Spleen (tissue), 11 donors: ENCODE data around the gene RXFP1. TPM values are rescaled to one million over a fixed set of nuclear protein-coding genes. Genes with fewer than 3 reads are reported as not detected.

ENCODE experiments used
- DNase-seq: peaks from one replicate; pipeline ENCODE4 v3.0.0-alpha.2; 2020
- H3K27ac ChIP-seq, 8 donors: fragments of 200-600 bp; sonication (generic) in 7 of 8; 1 replicate in 4 of 8; 2 replicates in 4 of 8; pipeline versions ENCODE4 v1.5.0 to v1.8.0; 2016 to 2021; ENCODE audit warnings: inconsistent platforms in 4 of 8, mild to moderate bottlenecking in 4 of 8, moderate library complexity in 1 of 8
- H3K27me3 ChIP-seq, 7 donors: fragments of 200-600 bp; sonication (generic) in 6 of 7; replicated peaks in 1 of 7; 1 replicate in 4 of 7; 2 replicates in 3 of 7; pipeline versions ENCODE4 v1.5.0 to v1.8.0; 2016 to 2021; ENCODE audit warnings: inconsistent platforms in 3 of 7, mild to moderate bottlenecking in 1 of 7
- H3K36me3 ChIP-seq, 6 donors: fragments of 200-600 bp; sonication (generic) in 5 of 6; 1 replicate in 4 of 6; 2 replicates in 2 of 6; pipeline versions ENCODE4 v1.5.0 to v1.8.0; 2016 to 2021; ENCODE audit warnings: inconsistent platforms in 2 of 6
- H3K4me1 ChIP-seq, 6 donors: fragments of 200-600 bp; sonication (generic) in 5 of 6; 1 replicate in 3 of 6; 2 replicates in 3 of 6; pipeline versions ENCODE4 v1.5.0 to v1.8.0; 2016 to 2021; ENCODE audit warnings: inconsistent platforms in 3 of 6
- H3K4me3 ChIP-seq, 8 donors: fragments of 200-600 bp; sonication (generic) in 7 of 8; 1 replicate in 4 of 8; 2 replicates in 4 of 8; pipeline versions ENCODE4 v1.5.0 to v1.8.0; 2016 to 2021; ENCODE audit warnings: inconsistent platforms in 4 of 8, mild to moderate bottlenecking in 4 of 8, moderate library complexity in 2 of 8
- H3K9me3 ChIP-seq, 8 donors: fragments of 200-600 bp; sonication (generic) in 7 of 8; 1 replicate in 4 of 8; 2 replicates in 4 of 8; pipeline versions ENCODE4 v1.5.0 to v1.8.0; 2016 to 2021; ENCODE audit warnings: inconsistent platforms in 4 of 8
- CTCF ChIP-seq, 11 experiments: fragments of 200-600 bp in 7 of 11; fragments of 450-650 bp in 4 of 11; sonication (generic) in 4 of 11; IDR thresholded peaks in 8 of 11; conservative IDR thresholded peaks in 3 of 11; 1 replicate in 7 of 11; 2 replicates in 4 of 11; pipeline versions ENCODE4 v1.4.0 to v1.8.0; 2016 to 2021; ENCODE audit warnings: antibody characterized with exemption in 11 of 11, inconsistent platforms in 4 of 11, mild to moderate bottlenecking in 1 of 11
- POLR2A ChIP-seq, 3 donors: fragments of 450-650 bp; IDR thresholded peaks; one replicate each; pipeline ENCODE4 v1.5.1; 2017; ENCODE audit warnings: antibody characterized with exemption in 3 of 3, mild to moderate bottlenecking in 1 of 3
- POLR2AphosphoS5 ChIP-seq, 3 donors: sonication (generic); formaldehyde crosslinking; IDR thresholded peaks; one replicate each; pipeline ENCODE4 v1.5.1; 2017; ENCODE audit warnings: antibody characterized with exemption in 3 of 3
- WGBS, 5 donors: extraction: QIAGEN DNeasy Blood & Tissue Kit in 3 of 5; methylation state at CpG; one replicate each; pipeline versions ENCODE4 v1.1.5 to v1.1.7; 2013 to 2018; 5-methylcytosine and 5-hydroxymethylcytosine counted together
- intact Hi-C: fragments of 100-400 bp; cut with DNase I; formaldehyde crosslinking; loops from one replicate; pipeline ENCODE4 v1.15.0; 2023; ENCODE audit warnings: low total_unique reads
- polyA plus RNA-seq, 3 donors: library from polyadenylated mRNA; stranded (reverse); fragments of 200-250 nt; gene quantifications; one replicate each; pipeline ENCODE4 v1.2.1, GENCODE V29; 2013
- total RNA-seq, 7 donors: library from RNA; depleted of rRNA in 3 of 7; stranded (reverse); fragments of >200 nt in 3 of 7; fragmentation: NEBNext Ultra II Directional in 4 of 7; extraction: Animal tissue kit (Norgen Biotek cat#: 25700) in 4 of 7; gene quantifications; one replicate each; pipeline versions ENCODE4 v1.1.0 to v1.2.1, GENCODE V29; 2016 to 2021
- donor health status: healthy with polysubstance abuse.
- donor health status: DM: no; HTN: no; CAD: no; lungs with moderate emphysema.
- donor health status: DM: no; HTN: no; CAD: no.
- donor health status: Bipolar disorder and iron deficiency.
- donor health status: healthy.
- donor health status: DM: no; HTN: no; CAD: no.
- donor health status: DM: yes; HTN: yes; CAD: no.

Gene RXFP1
- total and polyA plus RNA-seq, 10 donors, result 0.03 to 0.39 (median 0.12) TPM; not detected in 2

- H3K4me1 ChIP-seq, result no peaks in the 10 kb centered on the region
- H3K27me3 ChIP-seq, result no peaks in the 10 kb centered on the region
- H3K4me3 ChIP-seq, result no peak overlapping the region
- TF ChIP-seq CTCF (IDR thresholded peaks at IDR 0.05 in 8 of 11, conservative IDR thresholded peaks at IDR 0.05 in 3 of 11), result no peak
- TF ChIP-seq POLR2AphosphoS5 (IDR thresholded peaks at IDR 0.05), result no peak
- TF ChIP-seq POLR2A (IDR thresholded peaks at IDR 0.05), result no peak
- H3K27ac ChIP-seq, result no peak overlapping the region
- intact Hi-C loops, result no loop called here
- 73 to 88% (median 77%) methylated on average over 4 of the region's 4 CpGs for WGBS, 5 donors
- no peak for DNase-seq
- no peaks in the 10 kb centered on the region for H3K9me3 ChIP-seq
- no peaks in the 10 kb centered on the region for H3K36me3 ChIP-seq
Observed at GRCh38 chr4:158535130-158535614, 13.5 kb downstream of the RXFP1 start.

DNA sequence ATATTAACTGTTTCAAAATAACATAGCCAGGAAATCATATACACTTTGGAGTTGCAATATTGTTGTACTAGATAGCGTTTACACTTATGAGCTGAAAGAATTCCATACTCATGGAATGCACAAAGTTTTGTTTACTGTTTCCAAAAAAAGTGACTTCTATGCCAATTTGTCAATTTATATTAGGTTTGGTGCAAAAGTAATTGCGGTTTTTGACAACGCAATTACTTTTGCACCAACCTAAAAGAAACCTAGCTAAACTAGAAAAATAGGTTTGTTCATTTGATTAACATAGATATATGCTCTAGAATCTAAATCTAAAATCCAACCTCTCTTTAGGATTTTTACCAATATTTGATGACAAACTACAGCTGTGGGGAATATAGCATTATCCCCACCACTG, 15.2 kb downstream of the RXFP1 start:
- 91 to 96% (median 94%) methylated on average over 3 of the region's 3 CpGs for WGBS, 5 donors
- no peak overlapping the region for H3K27ac ChIP-seq
- no peaks in the 10 kb centered on the region for H3K4me1 ChIP-seq
- H3K27me3 ChIP-seq, result no peaks in the 10 kb centered on the region
- no peak for TF ChIP-seq CTCF (IDR thresholded peaks at IDR 0.05 in 8 of 11, conservative IDR thresholded peaks at IDR 0.05 in 3 of 11)
- TF ChIP-seq POLR2A (IDR thresholded peaks at IDR 0.05), result no peak
- TF ChIP-seq POLR2AphosphoS5 (IDR thresholded peaks at IDR 0.05), result no peak
- no peak for DNase-seq
- H3K4me3 ChIP-seq, result no peak overlapping the region
- no peaks in the 10 kb centered on the region for H3K36me3 ChIP-seq
- intact Hi-C loops, result no loop called here
- H3K9me3 ChIP-seq, result no peaks in the 10 kb centered on the region

DNA sequence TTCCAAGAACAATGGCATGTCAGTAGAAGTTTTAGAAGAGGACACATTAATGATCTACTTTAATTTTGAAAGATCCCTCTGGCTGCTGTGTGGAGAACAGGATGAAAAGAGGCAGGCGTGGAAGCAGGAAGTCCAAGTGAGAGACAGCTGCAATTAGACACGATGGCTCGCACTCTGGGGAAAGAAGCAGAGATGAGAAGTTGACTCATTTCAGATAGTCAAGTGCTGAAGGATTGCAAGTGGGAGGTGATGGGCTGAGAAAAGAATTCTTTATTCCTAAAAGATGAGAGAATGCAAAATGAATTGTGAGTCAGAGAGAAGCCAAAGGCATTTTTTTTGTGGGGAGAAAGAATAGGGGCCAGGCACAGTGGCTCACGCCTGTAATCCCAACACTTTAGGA, 16.5 kb downstream of the RXFP1 start:
- 58 to 77% (median 61%) methylated on average over 4 of the region's 4 CpGs for WGBS, 5 donors
- no peaks in the 10 kb centered on the region for H3K36me3 ChIP-seq
- intact Hi-C loops, result no loop called here
- no peak overlapping the region for H3K27ac ChIP-seq
- TF ChIP-seq POLR2AphosphoS5 (IDR thresholded peaks at IDR 0.05), result no peak
- H3K4me3 ChIP-seq, result no peak overlapping the region
- no peaks in the 10 kb centered on the region for H3K4me1 ChIP-seq
- DNase-seq, result no peak
- H3K27me3 ChIP-seq, result no peaks in the 10 kb centered on the region
- H3K9me3 ChIP-seq, result no peaks in the 10 kb centered on the region

GRCh38 chr4:158538911-158539310, 17.2 kb downstream of the RXFP1 start:
- Histone ChIP-seq H3K9me3 (no peaks in the 10 kb centered on the region), H3K4me3 (no peak overlapping the region), H3K27me3 (no peaks in the 10 kb centered on the region), H3K36me3 (no peaks in the 10 kb centered on the region), H3K27ac (no peak overlapping the region), H3K4me1 (no peaks in the 10 kb centered on the region)
- 36 to 45% (median 42%) methylated on average over 4 of the region's 4 CpGs for WGBS, 5 donors
- no peak for TF ChIP-seq CTCF (IDR thresholded peaks at IDR 0.05 in 8 of 11, conservative IDR thresholded peaks at IDR 0.05 in 3 of 11)
- TF ChIP-seq POLR2AphosphoS5 (IDR thresholded peaks at IDR 0.05), result no peak
- no peak for TF ChIP-seq POLR2A (IDR thresholded peaks at IDR 0.05)
- DNase-seq, result no peak
- intact Hi-C loops, result no loop called here
